HepG2 (cell line): ENCODE results near the gene KLHL8. TPM values are rescaled to one million over a fixed set of nuclear protein-coding genes. Genes with fewer than 3 reads are reported as not detected.

Experiments
- ASH2L ChIP-seq: fragments of 300-600, 200-600 bp; sonication (generic); IDR thresholded peaks from 2 replicates; pipeline ENCODE4 v1.7.0; 2017; ENCODE audit warnings: low read depth, mild to moderate bottlenecking, moderate library complexity, mixed read lengths, low read length; ENCODE audit not compliant: insufficient read length
- CEBPB ChIP-seq: IDR thresholded peaks from 2 replicates; pipeline ENCODE4 v1.6.1; 2011; ENCODE audit warnings: low read depth, low read length, improper control_type of control experiment, borderline replicate concordance
- MATR3 ChIP-seq: sonication (generic); formaldehyde crosslinking; IDR thresholded peaks from 2 replicates; pipeline ENCODE4 v1.4.0; 2020; ENCODE audit warnings: missing genetic modification reagents
- NONO ChIP-seq, 2 experiments: fragments of 450-650 bp in 1 of 2; sonication (generic) in 1 of 2; formaldehyde crosslinking in 1 of 2; IDR thresholded peaks in 1 of 2; conservative IDR thresholded peaks in 1 of 2; 2 replicates each; pipeline versions ENCODE4 v1.6.1 to v1.8.0; 2017 to 2022; ENCODE audit warnings: mild to moderate bottlenecking in 1 of 2, missing genetic modification reagents in 1 of 2, moderate library complexity in 1 of 2
- SKI ChIP-seq: fragments of 450-650 bp; IDR thresholded peaks from one replicate; pipeline ENCODE4 v1.6.1; 2018; ENCODE audit warnings: mild to moderate bottlenecking; ENCODE audit not compliant: partially characterized antibody
- ZNF615 ChIP-seq: sonication (generic); formaldehyde crosslinking; IDR thresholded peaks from 2 replicates; pipeline ENCODE4 v1.5.0; 2020; ENCODE audit warnings: mild to moderate bottlenecking, missing genetic modification reagents, borderline replicate concordance
- polyA plus RNA-seq, 8 experiments: library from polyadenylated mRNA; depleted of rRNA in 3 of 8; stranded (reverse) in 7 of 8; unstranded in 1 of 8; fragments of >200 nt; fragmentation: Illumina TruSeq in 4 of 8; extraction: Trizol in 4 of 8; gene quantifications; 2 replicates each; pipeline versions ENCODE4 v1.2.1 to v1.2.3, GENCODE V29; 2011 to 2016; ENCODE audit warnings: low read depth in 4 of 8, missing spikeins in 1 of 8, mixed read lengths in 1 of 8; ENCODE audit not compliant: insufficient read depth in 1 of 8
- total RNA-seq, 5 experiments: library from RNA; depleted of rRNA; stranded (reverse); fragments of >200 nt; fragmentation: Illumina TruSeq; extraction: Trizol; gene quantifications; 2 replicates each; pipeline ENCODE4 v1.2.3, GENCODE V29; 2016; ENCODE audit warnings: low read depth in 1 of 5
- TF ChIP-seq, protein P1 (sequence below): sonication (generic); formaldehyde crosslinking; IDR thresholded peaks from 2 replicates; pipeline ENCODE4 v1.5.0; 2020; ENCODE audit warnings: mild to moderate bottlenecking, missing genetic modification reagents, borderline replicate concordance
- TF ChIP-seq, protein P2 (sequence below): sonication (generic); formaldehyde crosslinking; conservative IDR thresholded peaks from 2 replicates; pipeline ENCODE4 v1.8.1; 2023; ENCODE audit warnings: missing genetic modification reagents

The KLHL8 gene
- total and polyA plus RNA-seq, 2 of the 13 experiments (the other 11 are each of a cell fraction or from before 2014, with no cell fraction given) = 2.8 to 11.7 TPM

DNA sequence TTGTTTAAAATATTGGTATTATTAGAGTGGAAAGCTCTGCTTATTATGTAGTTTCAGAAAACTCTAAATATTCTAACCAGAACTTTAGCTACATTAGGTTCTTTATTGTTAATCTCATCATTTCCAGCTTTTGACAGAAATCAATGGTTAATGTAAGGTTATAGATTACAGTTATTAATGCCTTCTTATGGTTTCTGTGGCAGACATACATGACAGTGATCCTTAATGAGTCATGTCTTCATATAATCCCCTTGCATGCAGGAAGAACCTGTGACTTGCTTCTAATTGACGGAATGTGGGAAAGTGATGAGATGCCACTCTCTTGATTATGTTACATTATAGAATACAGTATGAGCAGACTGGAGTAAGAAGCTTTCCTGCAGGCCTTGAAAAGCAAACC, 23.5 kb downstream of the KLHL8 start (continued):
- TF ChIP-seq, protein P1, sequence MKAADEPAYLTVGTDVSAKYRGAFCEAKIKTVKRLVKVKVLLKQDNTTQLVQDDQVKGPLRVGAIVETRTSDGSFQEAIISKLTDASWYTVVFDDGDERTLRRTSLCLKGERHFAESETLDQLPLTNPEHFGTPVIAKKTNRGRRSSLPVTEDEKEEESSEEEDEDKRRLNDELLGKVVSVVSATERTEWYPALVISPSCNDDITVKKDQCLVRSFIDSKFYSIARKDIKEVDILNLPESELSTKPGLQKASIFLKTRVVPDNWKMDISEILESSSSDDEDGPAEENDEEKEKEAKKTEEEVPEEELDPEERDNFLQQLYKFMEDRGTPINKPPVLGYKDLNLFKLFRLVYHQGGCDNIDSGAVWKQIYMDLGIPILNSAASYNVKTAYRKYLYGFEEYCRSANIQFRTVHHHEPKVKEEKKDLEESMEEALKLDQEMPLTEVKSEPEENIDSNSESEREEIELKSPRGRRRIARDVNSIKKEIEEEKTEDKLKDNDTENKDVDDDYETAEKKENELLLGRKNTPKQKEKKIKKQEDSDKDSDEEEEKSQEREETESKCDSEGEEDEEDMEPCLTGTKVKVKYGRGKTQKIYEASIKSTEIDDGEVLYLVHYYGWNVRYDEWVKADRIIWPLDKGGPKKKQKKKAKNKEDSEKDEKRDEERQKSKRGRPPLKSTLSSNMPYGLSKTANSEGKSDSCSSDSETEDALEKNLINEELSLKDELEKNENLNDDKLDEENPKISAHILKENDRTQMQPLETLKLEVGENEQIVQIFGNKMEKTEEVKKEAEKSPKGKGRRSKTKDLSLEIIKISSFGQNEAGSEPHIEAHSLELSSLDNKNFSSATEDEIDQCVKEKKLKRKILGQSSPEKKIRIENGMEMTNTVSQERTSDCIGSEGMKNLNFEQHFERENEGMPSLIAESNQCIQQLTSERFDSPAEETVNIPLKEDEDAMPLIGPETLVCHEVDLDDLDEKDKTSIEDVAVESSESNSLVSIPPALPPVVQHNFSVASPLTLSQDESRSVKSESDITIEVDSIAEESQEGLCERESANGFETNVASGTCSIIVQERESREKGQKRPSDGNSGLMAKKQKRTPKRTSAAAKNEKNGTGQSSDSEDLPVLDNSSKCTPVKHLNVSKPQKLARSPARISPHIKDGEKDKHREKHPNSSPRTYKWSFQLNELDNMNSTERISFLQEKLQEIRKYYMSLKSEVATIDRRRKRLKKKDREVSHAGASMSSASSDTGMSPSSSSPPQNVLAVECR (CRISPR knock-in tag) = no peak
- TF ChIP-seq MATR3 (CRISPR knock-in tag) (no peak), SKI (no peak), ASH2L (no peak), ZNF615 (no peak), CEBPB (no peak), NONO (IDR thresholded peaks at IDR 0.05) (no peak), NONO (CRISPR knock-in tag; conservative IDR thresholded peaks at IDR 0.05) (no peak)
- TF ChIP-seq, protein P2, sequence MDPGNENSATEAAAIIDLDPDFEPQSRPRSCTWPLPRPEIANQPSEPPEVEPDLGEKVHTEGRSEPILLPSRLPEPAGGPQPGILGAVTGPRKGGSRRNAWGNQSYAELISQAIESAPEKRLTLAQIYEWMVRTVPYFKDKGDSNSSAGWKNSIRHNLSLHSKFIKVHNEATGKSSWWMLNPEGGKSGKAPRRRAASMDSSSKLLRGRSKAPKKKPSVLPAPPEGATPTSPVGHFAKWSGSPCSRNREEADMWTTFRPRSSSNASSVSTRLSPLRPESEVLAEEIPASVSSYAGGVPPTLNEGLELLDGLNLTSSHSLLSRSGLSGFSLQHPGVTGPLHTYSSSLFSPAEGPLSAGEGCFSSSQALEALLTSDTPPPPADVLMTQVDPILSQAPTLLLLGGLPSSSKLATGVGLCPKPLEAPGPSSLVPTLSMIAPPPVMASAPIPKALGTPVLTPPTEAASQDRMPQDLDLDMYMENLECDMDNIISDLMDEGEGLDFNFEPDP (CRISPR knock-in tag) = no peak
